ENCODE measurements around the gene ANKRD42. TPM values are rescaled to one million over a fixed set of nuclear protein-coding genes. Genes with fewer than 3 reads are reported as not detected.
"Not testable (repeated sequence)": the region's sequence is repeated elsewhere in the genome, so short reads cannot be mapped to it uniquely, and the experiment has no call there.

Gene ANKRD42
- total and polyA plus RNA-seq, 3 donors from 2014 or later: 49.8 to 79.7 (median 66.1) TPM

DNA sequence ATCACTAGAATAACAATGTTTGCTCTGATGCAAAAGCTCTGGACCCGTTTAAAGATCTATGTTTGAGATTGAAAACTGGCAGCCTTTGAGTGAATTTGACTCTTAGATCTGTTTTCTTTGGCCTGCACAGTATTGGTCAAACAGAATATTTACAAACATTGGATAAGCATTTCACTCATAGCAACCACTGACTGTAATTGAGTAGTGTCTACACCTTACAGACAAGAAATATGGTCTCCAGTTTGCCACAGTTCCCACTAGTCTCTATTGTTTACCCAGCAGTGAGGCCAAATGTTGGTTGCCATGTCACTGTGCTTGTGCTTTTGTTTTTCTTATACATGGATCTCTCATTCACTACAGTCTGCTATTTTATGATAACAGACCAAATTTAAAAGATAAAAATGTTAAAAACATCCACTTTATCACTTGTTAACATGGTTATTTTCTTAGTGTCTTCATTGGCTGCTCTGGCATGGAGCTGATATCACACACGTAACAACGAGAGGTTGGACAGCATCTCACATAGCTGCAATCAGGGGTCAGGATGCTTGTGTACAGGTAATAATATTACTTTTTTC lies 12.2 kb downstream of the ANKRD42 start:
- Histone ChIP-seq H3K4me3 (no peak overlapping the region), H3K36me3 (ENCODE audit: low read depth, missing control alignments) (no peaks in the 10 kb centered on the region), H3K4me1 (no peaks in the 10 kb centered on the region), H3K9me3 (no peaks in the 10 kb centered on the region), H3K27ac (no peak overlapping the region), H3K27me3 (no peaks in the 10 kb centered on the region)
- TF ChIP-seq, protein P1, sequence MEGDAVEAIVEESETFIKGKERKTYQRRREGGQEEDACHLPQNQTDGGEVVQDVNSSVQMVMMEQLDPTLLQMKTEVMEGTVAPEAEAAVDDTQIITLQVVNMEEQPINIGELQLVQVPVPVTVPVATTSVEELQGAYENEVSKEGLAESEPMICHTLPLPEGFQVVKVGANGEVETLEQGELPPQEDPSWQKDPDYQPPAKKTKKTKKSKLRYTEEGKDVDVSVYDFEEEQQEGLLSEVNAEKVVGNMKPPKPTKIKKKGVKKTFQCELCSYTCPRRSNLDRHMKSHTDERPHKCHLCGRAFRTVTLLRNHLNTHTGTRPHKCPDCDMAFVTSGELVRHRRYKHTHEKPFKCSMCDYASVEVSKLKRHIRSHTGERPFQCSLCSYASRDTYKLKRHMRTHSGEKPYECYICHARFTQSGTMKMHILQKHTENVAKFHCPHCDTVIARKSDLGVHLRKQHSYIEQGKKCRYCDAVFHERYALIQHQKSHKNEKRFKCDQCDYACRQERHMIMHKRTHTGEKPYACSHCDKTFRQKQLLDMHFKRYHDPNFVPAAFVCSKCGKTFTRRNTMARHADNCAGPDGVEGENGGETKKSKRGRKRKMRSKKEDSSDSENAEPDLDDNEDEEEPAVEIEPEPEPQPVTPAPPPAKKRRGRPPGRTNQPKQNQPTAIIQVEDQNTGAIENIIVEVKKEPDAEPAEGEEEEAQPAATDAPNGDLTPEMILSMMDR (IDR thresholded peaks at IDR 0.05): no peak
- no peak for TF ChIP-seq POLR2A (IDR thresholded peaks at IDR 0.05)
- 89 to 94% methylated on average over 3 of the region's 3 CpGs for WGBS, 2 donors
- intact Hi-C loops (cut with DNase I; ENCODE audit: low total_unique reads): no loop called here
- DNase-seq: no peak

DNA sequence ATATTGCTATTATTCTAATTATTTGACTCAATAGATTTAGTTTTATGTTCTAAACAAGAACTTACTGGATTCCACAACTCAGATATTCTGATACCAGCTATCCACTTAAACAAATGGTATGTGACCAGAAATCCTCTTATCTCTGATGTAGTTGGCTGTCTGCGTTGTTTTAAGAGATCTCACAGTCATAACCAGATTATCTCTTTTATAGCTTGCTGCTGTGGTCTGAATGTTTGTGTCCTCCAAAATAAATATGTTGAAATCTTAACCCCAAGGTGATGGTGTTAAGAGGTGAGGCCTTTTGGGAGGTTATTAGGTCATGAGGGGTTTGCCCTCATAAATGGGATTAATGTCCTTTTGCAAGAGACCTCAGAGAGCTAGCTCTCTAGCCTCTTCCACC lies 12.7 kb downstream of the ANKRD42 start:
- no peaks in the 10 kb centered on the region for H3K9me3 ChIP-seq
- no peak overlapping the region for H3K27ac ChIP-seq
- H3K4me1 ChIP-seq: no peaks in the 10 kb centered on the region
- H3K4me3 ChIP-seq: no peak overlapping the region
- no peak for DNase-seq
- intact Hi-C loops (cut with DNase I; ENCODE audit: low total_unique reads): no loop called here
- H3K27me3 ChIP-seq: no peaks in the 10 kb centered on the region
- no peak for TF ChIP-seq POLR2A (IDR thresholded peaks at IDR 0.05)
- TF ChIP-seq, protein P1 (IDR thresholded peaks at IDR 0.05): no peak
- 79 to 92% methylated on average over 1 of the region's 1 CpG for WGBS, 2 donors
- no peaks in the 10 kb centered on the region for H3K36me3 ChIP-seq (ENCODE audit: low read depth, missing control alignments)

DNA sequence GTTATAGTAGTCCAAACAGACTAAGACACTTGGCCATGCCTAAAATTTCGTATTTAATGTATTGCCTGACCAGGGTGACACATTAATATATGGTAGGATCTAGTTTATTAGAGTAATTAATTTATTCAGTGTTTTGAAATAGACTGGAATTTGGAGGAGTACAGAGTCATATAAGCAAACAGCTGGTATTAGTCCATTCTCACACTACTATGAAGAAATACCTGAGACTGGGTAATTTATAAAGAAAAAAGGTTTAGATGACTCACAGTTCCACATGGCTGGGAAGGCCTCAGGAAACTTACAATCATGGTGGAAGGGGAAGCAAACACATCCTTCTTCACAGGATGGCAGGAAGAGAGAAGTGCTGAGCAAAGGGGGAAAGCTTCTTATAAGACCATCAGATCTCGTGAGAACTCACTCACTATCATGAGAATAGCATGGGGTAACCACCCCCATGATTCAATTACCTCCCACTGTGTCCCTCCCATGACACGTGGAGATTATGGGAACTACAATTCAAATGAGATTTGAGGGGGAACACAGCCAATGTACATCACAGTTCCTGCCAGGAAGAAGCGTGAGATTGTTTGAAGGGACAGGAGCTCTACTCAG lies 13.4 kb downstream of the ANKRD42 start:
- H3K4me1 ChIP-seq; H3K9me3 ChIP-seq; H3K27me3 ChIP-seq; H3K36me3 ChIP-seq (ENCODE audit: low read depth, missing control alignments); DNase-seq; H3K4me3 ChIP-seq; intact Hi-C loops (cut with DNase I; ENCODE audit: low total_unique reads); H3K27ac ChIP-seq: not testable (repeated sequence)
- WGBS, 2 donors: 72 to 74% methylated on average over 4 of the region's 4 CpGs

- WGBS, 2 donors: 82 to 86% methylated on average over 8 of the region's 8 CpGs
- H3K4me3 ChIP-seq: no peak overlapping the region
- no peak overlapping the region for H3K27ac ChIP-seq
- no peaks in the 10 kb centered on the region for H3K36me3 ChIP-seq (ENCODE audit: low read depth, missing control alignments)
- no peak for TF ChIP-seq POLR2A (IDR thresholded peaks at IDR 0.05)
- TF ChIP-seq, protein P1 (IDR thresholded peaks at IDR 0.05): no peak
- H3K27me3 ChIP-seq: no peaks in the 10 kb centered on the region
- intact Hi-C loops (cut with DNase I; ENCODE audit: low total_unique reads): no loop called here
- no peaks in the 10 kb centered on the region for H3K9me3 ChIP-seq
- no peaks in the 10 kb centered on the region for H3K4me1 ChIP-seq
- DNase-seq: no peak
Observed at GRCh38 chr11:83219095-83219494, 25.6 kb downstream of the ANKRD42 start.

DNA sequence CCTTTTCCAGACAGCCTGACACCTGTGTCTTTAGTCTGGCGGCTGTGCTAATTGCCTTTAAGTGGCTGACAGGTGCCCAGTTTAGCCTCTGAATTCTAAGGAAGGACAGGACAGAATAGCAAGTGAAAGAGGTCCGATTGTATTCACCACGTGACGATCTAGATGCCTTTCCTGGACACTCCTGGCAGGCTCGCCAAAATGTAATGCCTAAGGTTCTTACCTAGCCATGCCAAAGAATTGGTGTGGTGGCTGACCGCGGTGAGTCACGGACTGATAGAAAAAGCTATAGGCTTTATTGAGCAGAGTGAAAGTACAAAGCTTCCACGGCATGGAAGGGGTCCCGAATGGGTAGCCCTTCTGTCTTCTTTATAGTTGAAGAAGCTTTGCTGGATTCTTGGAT lies 26.7 kb downstream of the ANKRD42 start:
- H3K4me3 ChIP-seq: no peak overlapping the region
- H3K27me3 ChIP-seq: no peaks in the 10 kb centered on the region
- WGBS, 2 donors: 91 to 94% methylated on average over 10 of the region's 10 CpGs
- no peak for TF ChIP-seq POLR2A (IDR thresholded peaks at IDR 0.05)
- TF ChIP-seq, protein P1 (IDR thresholded peaks at IDR 0.05): no peak
- intact Hi-C loops (cut with DNase I; ENCODE audit: low total_unique reads): no loop called here
- DNase-seq: no peak
- H3K4me1 ChIP-seq: no peaks in the 10 kb centered on the region
- no peaks in the 10 kb centered on the region for H3K9me3 ChIP-seq
- H3K27ac ChIP-seq: no peak overlapping the region
- H3K36me3 ChIP-seq (ENCODE audit: low read depth, missing control alignments): no peaks in the 10 kb centered on the region

Data from testis (tissue), 3 donors.